ENCODE data around the gene SOCS2.

DNA sequence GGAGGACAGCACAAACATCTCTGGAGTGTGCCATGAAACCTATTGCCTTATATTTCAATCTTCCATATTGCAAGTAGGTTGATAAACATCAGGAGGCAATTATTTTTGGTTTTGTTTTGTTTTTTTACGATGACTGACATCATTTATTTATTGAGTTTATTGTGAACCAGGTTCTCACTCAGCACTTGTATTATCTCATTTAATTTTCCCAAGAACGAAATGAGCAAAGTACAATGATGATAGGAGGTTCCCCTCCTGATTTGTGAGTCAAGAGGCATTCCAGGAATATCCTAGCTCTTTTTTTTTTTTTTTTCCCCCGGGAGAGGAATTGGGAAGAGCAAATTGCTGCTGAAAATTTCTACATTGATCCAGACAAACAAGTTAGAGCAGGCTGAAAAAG lies 4.7 kb downstream of the SOCS2 start:
- TF ChIP-seq POLR2AphosphoS5 (IDR thresholded peaks at IDR 0.05; ENCODE audit: low read depth, low read length) (no peak), POLR2A (IDR thresholded peaks at IDR 0.05; ENCODE audit: low read depth, low read length) (no peak)

All from GM12892 (cell line).